ENCODE data around the gene UBXN2A.
"Not testable (repeated sequence)": the region's sequence is repeated elsewhere in the genome, so short reads cannot be mapped to it uniquely, and the experiment has no call there.

Gene UBXN2A

DNA sequence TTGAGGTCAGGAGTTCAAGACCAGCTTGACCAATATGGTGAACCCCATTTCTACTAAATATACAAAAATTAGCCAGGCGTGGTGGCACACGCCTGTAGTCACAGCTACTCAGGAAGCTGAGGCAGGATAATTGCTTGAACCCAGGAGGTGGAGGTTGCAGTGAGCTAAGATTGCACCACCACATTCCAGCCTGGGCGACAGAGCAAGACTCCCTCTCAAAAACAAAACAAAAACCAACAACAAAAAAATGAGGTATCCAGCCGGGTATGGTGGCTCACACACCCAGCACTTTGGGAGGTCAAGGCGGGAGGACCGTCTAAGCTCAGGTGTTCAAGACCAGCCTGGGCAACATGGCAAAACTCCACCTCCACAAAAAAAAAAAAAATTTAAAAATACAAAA lies 74.6 kb downstream of the UBXN2A start:
- not testable (repeated sequence) for DNase-seq

DNA sequence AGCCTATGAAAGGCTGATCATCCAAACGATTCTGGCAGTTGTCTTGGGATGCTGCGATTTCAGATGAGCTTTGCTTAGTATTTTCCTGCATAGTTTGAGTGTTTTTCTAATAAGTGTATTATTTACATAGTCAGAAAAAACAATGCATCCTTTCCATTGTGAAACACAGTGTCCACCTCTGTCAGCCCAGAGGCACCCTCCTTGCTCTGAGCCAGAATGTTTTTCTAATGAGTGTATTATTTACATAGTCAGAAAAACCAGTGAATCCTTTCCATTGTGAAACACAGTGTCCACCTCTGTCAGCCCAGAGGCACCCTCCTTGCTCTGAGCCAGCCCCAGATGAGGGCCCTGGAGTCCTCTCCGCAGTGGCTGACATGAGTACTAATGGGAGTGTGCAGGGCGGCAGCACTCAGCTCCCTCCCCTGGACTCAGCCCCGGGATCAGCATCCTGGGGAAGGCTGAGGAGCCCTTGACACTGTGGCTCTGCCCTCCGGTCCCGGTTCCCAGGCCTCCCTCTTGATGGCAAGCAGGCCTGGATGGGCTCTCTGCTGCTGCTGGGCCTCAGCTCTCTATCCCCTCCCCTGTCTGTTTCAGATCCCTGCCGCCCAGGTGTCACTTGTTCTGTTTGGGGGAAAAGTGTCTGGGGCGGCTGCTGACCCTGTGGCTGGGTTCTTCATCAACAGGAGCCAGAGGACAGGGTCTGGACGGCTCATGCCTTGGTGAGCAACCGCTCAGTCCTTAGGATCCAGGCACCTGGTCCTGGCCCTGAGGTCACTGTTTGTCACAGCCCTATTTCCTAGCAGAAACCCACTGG lies 75.5 kb downstream of the UBXN2A start:
- DNase-seq: no peak

GRCh38 chr2:24016376-24016761 lies 76.1 kb downstream of the UBXN2A start:
- DNase-seq: no peak

- DNase-seq: no peak
Observed at GRCh38 chr2:24016853-24017703, 76.8 kb downstream of the UBXN2A start.

DNA sequence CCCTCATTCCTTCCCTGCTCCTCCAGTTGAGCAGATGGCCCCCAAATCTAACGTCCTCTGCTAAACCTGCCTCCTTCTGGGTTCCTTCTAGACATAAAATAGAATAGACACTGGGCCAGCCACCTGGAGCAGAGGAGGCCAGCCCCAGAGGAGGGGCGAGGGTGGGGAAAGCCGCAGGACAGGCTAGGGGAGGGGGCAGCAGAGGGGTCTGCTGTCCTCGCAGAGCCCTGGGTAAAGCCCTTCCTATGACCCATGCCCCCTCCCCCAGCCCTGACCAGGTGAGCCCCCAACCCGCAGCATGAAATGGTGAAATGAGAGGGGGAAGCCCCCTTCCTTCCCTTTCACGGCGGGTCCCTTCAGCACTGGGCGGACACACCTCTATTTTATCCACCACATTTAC lies 77.4 kb downstream of the UBXN2A start:
- no peak for DNase-seq

- no peak for DNase-seq
Observed at GRCh38 chr2:24018241-24018640, 78.0 kb downstream of the UBXN2A start.

DNA sequence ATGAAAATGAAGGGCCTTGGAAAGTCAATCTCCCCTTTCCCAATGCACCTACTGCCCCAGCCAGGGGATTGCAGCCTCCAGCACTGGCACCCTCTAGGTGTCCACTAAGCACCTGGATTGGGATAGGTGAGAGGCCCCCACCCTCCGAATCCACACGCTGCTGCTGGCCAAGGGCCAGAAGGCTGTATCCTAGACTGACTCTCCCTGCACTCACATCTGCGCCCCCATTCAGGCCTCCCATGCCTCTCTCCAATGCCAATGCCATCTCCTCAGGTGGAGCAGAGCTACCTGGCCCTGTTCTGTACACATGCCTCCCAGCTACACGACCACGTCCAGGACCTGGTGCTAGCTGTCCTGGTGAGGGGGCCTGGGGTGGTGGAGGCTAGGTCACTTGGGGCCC lies 79.5 kb downstream of the UBXN2A start:
- no peak for DNase-seq

- DNase-seq: no peak
Observed at GRCh38 chr2:24020244-24020643, 80.0 kb downstream of the UBXN2A start.

- no peak for DNase-seq
Observed at GRCh38 chr2:24021122-24021998, 81.1 kb downstream of the UBXN2A start.

DNA sequence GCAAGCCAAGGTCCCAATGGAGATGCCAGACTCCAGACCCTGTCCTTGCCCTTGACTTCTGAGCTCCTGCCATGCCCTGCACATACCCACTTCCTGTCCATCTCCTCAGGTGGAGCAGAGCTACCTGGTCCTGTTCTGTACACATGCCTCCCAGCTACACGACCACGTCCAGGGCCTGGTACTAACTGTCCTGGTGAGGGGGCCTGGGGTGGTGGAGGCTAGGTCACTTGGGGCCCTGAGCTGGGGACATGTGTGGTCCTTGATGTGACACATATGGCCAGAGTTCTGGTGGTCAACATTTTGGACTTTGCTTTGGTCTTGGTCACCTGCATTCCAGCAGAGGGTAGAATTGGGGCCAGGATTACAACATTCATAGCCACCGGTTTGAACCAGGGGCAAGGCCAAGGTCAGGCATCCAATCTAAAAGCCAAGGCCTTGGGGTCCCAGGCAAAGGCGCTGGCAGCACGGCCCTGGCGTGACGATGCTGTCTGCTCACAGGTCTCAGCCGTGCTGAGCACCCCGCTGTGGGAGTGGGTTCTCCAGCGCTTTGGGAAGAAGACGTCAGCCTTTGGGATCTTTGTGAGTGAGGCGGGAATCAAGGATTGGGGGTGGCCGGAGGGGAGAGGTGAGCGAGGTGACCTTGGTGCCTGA lies 82.2 kb downstream of the UBXN2A start:
- no peak for DNase-seq

GRCh38 chr2:24022975-24023575 lies 82.8 kb downstream of the UBXN2A start:
- DNase-seq: no peak

- no peak for DNase-seq
Observed at GRCh38 chr2:24024018-24024417, 83.8 kb downstream of the UBXN2A start.

GRCh38 chr2:24024996-24025663 lies 84.9 kb downstream of the UBXN2A start:
- no peak for DNase-seq

- DNase-seq: no peak
Observed at GRCh38 chr2:24026233-24026632, 86.0 kb downstream of the UBXN2A start.

- DNase-seq: no peak
Observed at GRCh38 chr2:24038786-24039499, 98.7 kb downstream of the UBXN2A start.

DNA sequence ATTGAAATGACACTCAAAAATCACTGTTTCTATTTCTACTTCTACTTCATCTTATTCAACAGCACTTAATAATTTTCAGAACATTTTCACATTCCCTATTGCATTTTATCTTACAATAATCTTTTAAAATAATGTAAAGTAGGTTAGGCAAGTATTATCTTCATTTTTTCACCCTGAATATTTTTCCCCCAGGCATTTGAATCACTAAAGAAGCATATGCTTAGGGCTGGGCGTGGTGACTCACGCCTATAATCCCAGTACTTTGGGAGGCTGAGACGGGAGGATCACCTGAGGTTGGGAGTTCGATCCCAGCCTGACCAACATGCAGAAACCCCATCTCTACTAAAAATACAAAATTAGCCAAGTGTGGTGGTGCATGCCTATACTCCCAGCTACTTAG lies 100.2 kb downstream of the UBXN2A start:
- no peak for DNase-seq

- not testable (repeated sequence) for DNase-seq
Observed at GRCh38 chr2:24043133-24043532, 102.9 kb downstream of the UBXN2A start.

- DNase-seq: no peak
Observed at GRCh38 chr2:24045511-24046508, 105.5 kb downstream of the UBXN2A start.

DNA sequence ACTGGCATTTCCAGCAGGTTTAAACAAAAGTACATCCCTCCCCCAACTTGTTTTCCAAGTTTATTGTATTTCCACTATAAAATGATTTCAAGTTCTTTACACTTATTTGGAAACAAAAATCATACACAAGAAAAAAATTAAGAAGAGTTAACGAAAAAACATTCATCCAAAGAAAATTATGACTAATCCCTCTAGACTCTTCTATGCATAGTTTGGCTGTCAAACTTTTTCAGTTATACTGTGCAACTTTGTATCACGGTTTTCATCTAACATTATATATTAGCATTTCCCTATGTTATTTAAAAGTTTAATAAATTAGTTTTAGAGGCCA lies 106.3 kb downstream of the UBXN2A start:
- DNase-seq: no peak
